ENCODE results near the gene H2BW2.
"Not testable (repeated sequence)": the region's sequence is repeated elsewhere in the genome, so short reads cannot be mapped to it uniquely, and the experiment has no call there.

H2BW2 gene

GRCh38 chrX:104077854-104078253, 38.1 kb downstream of the H2BW2 start:
- H3K4me1 ChIP-seq; H3K4me2 ChIP-seq; H3K9ac ChIP-seq; H4K20me1 ChIP-seq; H3K36me3 ChIP-seq; H3K27me3 ChIP-seq; H3K27ac ChIP-seq; H3K9me3 ChIP-seq (replicated peaks in 1 of 11); H3K4me3 ChIP-seq: not testable (repeated sequence)

GRCh38 chrX:104084063-104084462, 44.3 kb downstream of the H2BW2 start:
- Histone ChIP-seq H4K20me1 (no peaks in the 10 kb centered on the region), H3K27ac (peak overlapping the region in 7 of 11 experiments; percentile 66 to 75 (median 73); a peak in 12 of 22 replicates), H3K9me3 (replicated peaks in 1 of 11) (peaks cover 0 to 9% (median 0%) of the 10 kb centered on the region in 11 experiments; a peak in 3 of 22 replicates), H3K27me3 (no peaks in the 10 kb centered on the region), H3K4me1 (peaks cover 8 to 21% (median 16%) of the 10 kb centered on the region in 10 experiments), H3K4me2 (peak overlapping the region; percentile 5 to 79 (median 62); a peak in 18 of 22 replicates), H3K9ac (no peak overlapping the region; a peak in 2 of 22 replicates), H3K4me3 (no peak overlapping the region), H3K36me3 (no peaks in the 10 kb centered on the region)
- no peak for TF ChIP-seq Cebpa-rat (IDR thresholded peaks at IDR 0.05)

DNA sequence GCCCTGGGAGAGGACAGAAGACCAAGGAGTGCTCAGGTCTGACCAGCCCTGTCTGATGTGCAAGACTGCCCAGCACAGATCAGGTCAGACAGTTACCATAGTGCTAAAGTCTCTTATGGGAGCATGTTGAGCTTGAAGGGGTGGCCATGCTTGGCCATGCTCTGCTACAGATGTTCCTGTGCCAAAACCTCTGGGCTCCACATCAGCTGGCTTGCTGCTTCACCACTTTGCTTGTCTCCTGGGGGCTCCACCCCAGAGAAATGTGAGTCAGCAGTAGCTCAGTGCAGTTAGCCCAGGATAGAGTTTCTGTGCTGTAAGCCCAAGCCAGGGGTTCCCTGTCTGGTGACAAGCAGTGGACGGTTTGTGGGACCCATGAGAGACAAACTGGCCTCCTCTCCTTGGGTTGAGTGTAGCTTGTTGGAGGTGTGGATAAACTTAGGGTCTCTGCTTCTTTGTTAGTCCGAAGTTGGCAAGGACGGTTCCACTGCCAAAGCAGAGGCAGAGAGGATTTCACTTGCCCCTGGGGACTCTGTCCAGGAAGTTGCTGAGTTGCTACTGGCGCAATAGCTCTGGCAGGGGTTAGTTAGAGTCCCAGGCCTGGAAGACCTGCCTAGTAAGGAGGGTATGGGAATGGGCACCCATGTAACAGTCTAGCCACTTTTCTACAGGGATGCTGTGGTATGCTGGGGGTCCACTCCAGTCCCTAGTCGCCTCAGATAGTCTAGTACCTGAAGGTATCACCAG, 45.0 kb downstream of the H2BW2 start:
- Histone ChIP-seq H3K9me3 (replicated peaks in 1 of 11) (peaks cover 0 to 9% (median 0%) of the 10 kb centered on the region in 11 experiments; a peak in 3 of 22 replicates), H3K27ac (peak overlapping the region in 9 of 11 experiments; percentile 6 to 75 (median 71); a peak in 16 of 22 replicates), H3K4me2 (peak overlapping the region; percentile 5 to 79 (median 62); a peak in 21 of 22 replicates), H3K4me3 (peak overlapping the region in 1 of 10 experiments; percentile 27; a peak in 2 of 20 replicates), H4K20me1 (no peaks in the 10 kb centered on the region), H3K4me1 (peaks cover 8 to 21% (median 16%) of the 10 kb centered on the region in 10 experiments), H3K27me3 (no peaks in the 10 kb centered on the region), H3K9ac (peak overlapping the region in 7 of 11 experiments; percentile 9 to 50 (median 39); a peak in 10 of 22 replicates), H3K36me3 (no peaks in the 10 kb centered on the region)
- TF ChIP-seq Cebpa-rat (IDR thresholded peaks at IDR 0.05) = peak in 3 of 11 experiments; percentile 15 to 55 (median 26); a peak in 2 of 22 replicates

- TF ChIP-seq Cebpa-rat (IDR thresholded peaks at IDR 0.05) = no peak
- Histone ChIP-seq H3K9me3 (replicated peaks in 1 of 11) (peaks cover 0 to 9% (median 0%) of the 10 kb centered on the region in 11 experiments; a peak in 3 of 22 replicates), H3K4me1 (peaks cover 8 to 21% (median 16%) of the 10 kb centered on the region in 10 experiments), H3K9ac (peak overlapping the region in 5 of 11 experiments; percentile 29 to 50 (median 39); a peak in 7 of 22 replicates), H3K27me3 (no peaks in the 10 kb centered on the region), H3K4me2 (peak overlapping the region; percentile 5 to 79 (median 62); a peak in 19 of 22 replicates), H3K27ac (peak overlapping the region in 9 of 11 experiments; percentile 6 to 75 (median 71); a peak in 15 of 22 replicates), H3K36me3 (no peaks in the 10 kb centered on the region), H4K20me1 (no peaks in the 10 kb centered on the region), H3K4me3 (no peak overlapping the region; a peak in 1 of 20 replicates)
Measured at GRCh38 chrX:104085477-104085876, 45.7 kb downstream of the H2BW2 start.

- H3K36me3 ChIP-seq = no peaks in the 10 kb centered on the region
- peaks cover 0 to 9% (median 0%) of the 10 kb centered on the region in 11 experiments; a peak in 3 of 22 replicates for H3K9me3 ChIP-seq (replicated peaks in 1 of 11)
- peaks cover 8 to 21% (median 16%) of the 10 kb centered on the region in 10 experiments for H3K4me1 ChIP-seq
- H3K27ac ChIP-seq = peak overlapping the region in 7 of 11 experiments; percentile 66 to 75 (median 73); a peak in 12 of 22 replicates
- no peak overlapping the region for H3K4me3 ChIP-seq
- no peaks in the 10 kb centered on the region for H3K27me3 ChIP-seq
- TF ChIP-seq Cebpa-rat (IDR thresholded peaks at IDR 0.05) = no peak
- H3K9ac ChIP-seq = no peak overlapping the region
- no peaks in the 10 kb centered on the region for H4K20me1 ChIP-seq
- H3K4me2 ChIP-seq = peak overlapping the region in 2 of 11 experiments; percentile 58 to 79; a peak in 1 of 22 replicates
Measured at GRCh38 chrX:104085919-104086318, 46.2 kb downstream of the H2BW2 start.

All from BLaER1 treated with 17β-estradiol and CSF1 and Interleukin-3, amounts not matched to agents 10 nM and 100 nM (cell line).